LHCN-M2 (cell line): Measurements from ENCODE around the gene SLC8A1. TPM values are rescaled to one million over a fixed set of nuclear protein-coding genes. Genes with fewer than 3 reads are reported as not detected.

ENCODE experiments used
- DNase-seq: peaks from one replicate; pipeline ENCODE4 v3.0.0-alpha.2; 2012; ENCODE audit warnings: low read depth
- total RNA-seq: library from RNA; depleted of rRNA; stranded (reverse); fragments of >200 nt; gene quantifications from 2 replicates; pipeline ENCODE4 v1.2.3, GENCODE V29; 2014

The SLC8A1 gene
- total RNA-seq, 1 experiment from 2014 or later, result 22.5 TPM

DNA sequence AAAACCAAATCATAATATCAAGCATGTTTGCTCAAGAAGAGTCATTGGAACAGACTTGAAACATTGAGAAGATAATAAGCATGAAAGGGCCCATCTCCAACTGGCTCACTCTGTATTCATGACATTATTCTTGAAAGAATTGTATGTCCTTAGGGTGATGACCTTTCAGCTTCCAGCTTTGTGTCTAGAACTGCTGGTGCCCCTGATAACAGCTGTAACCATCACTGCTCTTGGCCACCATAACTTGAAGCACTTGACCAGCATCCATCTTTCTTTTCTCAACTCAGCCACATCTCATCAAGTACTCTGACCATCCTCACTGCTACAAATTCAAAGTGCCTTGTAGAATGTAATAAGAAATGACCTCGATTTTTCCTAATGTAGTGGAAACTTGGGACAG, 289.9 kb downstream of the SLC8A1 start:
- no peak for DNase-seq

GRCh38 chr2:40160751-40161218, 291.1 kb downstream of the SLC8A1 start:
- peak; percentile 90 for DNase-seq

- DNase-seq, result no peak
Observed at GRCh38 chr2:40159333-40159732, 292.6 kb downstream of the SLC8A1 start.

- no peak for DNase-seq
Observed at GRCh38 chr2:40158781-40159180, 293.1 kb downstream of the SLC8A1 start.

- peak; percentile 52 for DNase-seq
Observed at GRCh38 chr2:40155728-40156127, 296.2 kb downstream of the SLC8A1 start.

- no peak for DNase-seq
Observed at GRCh38 chr2:40150266-40150665, 301.6 kb downstream of the SLC8A1 start.

GRCh38 chr2:40148334-40148733, 303.6 kb downstream of the SLC8A1 start:
- no peak for DNase-seq

GRCh38 chr2:40147360-40147759, 304.5 kb downstream of the SLC8A1 start:
- DNase-seq, result peak; percentile 29

DNA sequence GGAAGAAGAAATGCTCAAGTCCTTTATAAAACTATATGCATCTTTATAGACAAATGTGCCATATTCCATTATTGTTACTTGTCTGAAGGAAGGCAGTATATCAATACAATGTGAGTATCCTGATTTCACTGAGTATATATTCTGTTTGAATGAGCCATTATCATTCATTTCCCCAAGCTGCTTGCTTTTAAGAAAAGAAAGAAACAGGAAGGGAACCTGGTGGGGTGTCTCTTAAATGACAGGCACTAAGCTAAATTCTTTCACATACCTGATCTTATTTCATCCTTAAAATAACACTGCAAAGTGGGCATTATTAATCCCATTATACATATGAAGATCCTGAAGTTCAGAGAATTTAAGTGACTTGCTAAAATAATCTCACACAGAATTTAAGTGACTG, 307.9 kb downstream of the SLC8A1 start:
- no peak for DNase-seq

DNA sequence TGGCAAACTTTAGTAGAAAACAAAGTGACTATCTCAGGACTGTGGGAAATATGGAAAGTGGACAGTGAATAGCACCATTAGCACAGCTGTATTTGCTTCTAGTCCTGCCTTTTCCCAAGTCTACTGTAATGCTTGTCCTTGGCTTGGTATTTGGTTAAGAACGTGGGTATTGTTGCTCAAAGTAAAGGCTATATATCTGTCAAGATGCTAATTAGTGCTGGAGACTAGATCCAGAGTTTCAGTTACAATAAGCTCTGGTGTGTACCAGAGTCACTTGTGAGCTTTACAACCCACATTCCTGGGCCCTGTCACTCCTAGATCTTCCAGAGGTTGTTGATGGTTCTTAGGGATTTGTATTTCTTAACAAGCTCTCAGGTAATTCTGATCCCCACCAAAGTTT, 313.6 kb downstream of the SLC8A1 start:
- DNase-seq, result no peak

DNA sequence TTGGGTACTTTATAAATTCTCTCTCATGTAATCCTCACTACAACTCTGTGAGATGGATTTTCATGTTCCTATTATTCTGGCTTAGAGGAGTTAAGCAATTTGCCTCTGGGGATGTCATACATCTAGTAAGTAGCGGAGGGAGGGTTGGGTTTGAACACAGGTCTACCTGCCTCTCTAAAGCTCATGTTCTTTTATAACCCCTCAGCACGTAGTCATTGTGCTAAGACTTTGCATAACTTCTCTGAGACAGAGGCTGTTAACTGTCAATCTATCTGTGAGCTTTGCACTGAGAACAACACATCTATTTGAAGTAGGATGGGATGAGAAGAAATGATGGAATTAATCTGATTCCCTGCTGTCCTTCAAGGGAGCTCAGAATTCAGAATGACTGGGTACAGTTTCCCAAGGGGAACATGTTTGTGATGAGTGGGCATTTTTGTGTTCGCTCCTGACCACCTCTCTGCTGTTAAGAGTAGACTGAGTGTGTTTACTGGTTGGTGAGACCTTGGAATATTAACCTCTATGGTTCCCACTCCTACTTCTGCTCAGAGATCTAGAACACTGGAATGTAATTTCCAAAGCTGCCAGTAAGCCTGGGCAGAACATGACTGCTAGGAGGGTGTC, 320.7 kb downstream of the SLC8A1 start:
- DNase-seq, result no peak

DNA sequence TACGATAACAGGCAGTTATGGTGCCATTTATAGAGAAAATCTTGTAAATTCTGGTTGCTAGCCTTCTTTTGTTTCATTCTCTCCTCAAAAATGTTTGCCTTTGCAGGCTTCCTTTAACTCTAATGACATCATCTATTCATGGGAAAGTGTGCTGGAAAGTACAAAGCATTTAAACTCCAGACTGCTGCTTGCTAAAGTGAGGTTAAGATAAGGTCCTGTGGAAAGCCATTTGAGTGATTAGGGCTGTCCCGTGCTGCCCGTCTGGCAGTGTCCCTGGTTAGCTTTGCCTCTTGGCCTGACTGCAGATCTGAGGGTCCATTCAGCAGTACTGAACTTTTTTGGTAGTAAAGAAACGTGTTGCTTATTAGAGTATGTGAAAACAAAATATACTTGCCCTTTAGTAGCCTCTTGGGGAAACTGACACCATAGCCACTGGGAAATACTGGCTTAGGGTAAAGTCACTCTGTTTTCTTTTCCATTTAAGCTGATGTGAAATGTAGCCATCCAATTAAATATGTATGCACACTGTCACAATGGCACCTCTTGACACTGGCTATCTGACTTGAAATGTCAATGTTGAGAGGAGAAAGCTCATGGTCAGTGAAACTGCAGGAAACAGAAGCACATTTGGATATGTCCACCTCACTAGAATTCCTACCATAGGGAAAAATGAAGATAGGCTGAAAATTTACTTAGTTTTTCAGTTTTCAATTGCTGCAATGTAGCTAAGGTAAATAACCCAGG, 321.5 kb downstream of the SLC8A1 start:
- peak; percentile 30 for DNase-seq

DNA sequence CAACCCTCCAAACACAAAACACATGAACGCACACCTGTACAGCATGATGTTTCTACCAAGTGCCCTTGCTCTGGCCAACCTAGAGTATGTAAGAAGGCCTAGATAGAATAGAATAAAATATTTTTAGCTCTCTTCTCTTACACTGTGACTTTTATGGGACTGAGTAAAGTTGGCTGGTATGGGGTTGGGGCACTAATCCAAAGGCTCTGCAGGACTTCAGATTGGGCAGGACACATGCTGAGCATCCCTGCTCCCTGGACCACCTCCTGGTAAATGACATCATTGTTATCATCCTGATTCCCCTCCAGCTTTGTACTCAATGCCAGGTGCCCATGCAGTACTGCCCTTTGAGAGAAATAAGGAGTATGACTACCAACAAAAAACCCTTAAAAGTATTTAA, 322.2 kb downstream of the SLC8A1 start:
- no peak for DNase-seq

GRCh38 chr2:40128796-40129195, 323.1 kb downstream of the SLC8A1 start:
- DNase-seq, result peak; percentile 34

GRCh38 chr2:40127890-40128557, 323.9 kb downstream of the SLC8A1 start:
- DNase-seq, result peak; percentile 96

DNA sequence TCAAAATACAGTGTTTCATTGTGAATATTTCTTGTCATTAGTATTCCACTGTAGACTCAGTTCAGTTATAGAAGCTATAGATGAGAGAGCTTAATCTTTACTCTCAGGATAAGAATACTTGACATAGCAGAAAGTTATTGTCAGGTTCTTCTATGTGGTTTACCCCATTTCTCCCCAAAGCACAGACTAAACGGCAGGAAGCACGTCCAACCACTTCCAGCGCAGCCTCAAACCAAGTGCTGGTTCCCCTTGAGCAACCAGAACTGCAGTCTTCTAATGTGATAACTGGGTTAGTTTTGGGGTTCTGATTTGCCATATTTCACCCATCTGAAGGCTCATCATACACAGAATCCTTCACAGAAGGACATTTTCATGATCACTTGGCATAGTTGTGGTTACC, 324.7 kb downstream of the SLC8A1 start:
- DNase-seq, result no peak

DNA sequence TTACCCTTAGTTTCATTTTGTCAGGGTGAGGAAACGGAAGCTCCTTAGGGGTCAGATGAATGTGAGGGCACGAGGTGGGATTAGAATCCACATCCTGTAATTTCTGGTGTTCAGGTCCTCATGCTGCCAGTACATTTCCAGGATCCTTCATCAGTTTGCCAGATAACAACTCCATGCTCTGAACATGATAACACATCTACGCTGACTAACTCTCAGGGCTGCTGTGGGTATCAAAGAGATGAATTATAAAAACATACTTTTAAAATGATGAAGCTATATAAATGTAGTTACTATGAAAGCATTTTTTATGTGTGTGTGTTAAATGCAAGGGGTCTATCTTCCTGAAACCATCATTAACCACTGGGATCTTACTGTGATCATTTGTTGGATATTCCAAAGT, 325.9 kb downstream of the SLC8A1 start:
- no peak for DNase-seq

- peak; percentile 40 for DNase-seq
Observed at GRCh38 chr2:40123746-40124145, 328.1 kb downstream of the SLC8A1 start.

DNA sequence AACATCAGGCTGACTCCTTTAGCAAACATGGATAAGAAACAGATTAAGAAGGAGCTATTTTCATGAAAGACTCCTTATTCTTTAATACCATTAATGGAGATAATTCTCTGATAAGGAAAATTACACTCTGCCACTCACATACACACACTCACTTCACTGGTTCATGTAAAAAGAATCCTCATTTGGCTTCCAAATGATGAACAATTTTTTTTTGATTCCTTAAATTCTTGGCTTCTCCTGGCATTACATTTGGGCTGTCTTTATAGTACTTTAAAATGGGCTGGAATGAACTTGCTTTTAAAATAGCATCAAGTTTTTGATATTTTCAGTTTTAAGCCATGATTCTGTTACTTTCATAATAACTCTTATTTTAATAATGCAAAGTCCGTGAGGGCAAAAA, 328.6 kb downstream of the SLC8A1 start:
- DNase-seq, result no peak

GRCh38 chr2:40120957-40121356, 330.9 kb downstream of the SLC8A1 start:
- DNase-seq, result no peak

- DNase-seq, result peak; percentile 35
Observed at GRCh38 chr2:40120026-40120425, 331.9 kb downstream of the SLC8A1 start.

- no peak for DNase-seq
Observed at GRCh38 chr2:40118622-40119021, 333.3 kb downstream of the SLC8A1 start.

GRCh38 chr2:40115894-40116293, 336.0 kb downstream of the SLC8A1 start:
- no peak for DNase-seq
